SH-SY5Y (cell line): Measurements from ENCODE around the gene DENND1B.

Experiments used
- GATA2 ChIP-seq: IDR thresholded peaks from 2 replicates; pipeline ENCODE4 v1.6.1; 2011; ENCODE audit warnings: mild to moderate bottlenecking, low read depth, low read length
- GATA3 ChIP-seq: IDR thresholded peaks from 2 replicates; pipeline ENCODE4 v1.6.1; 2011; ENCODE audit warnings: low read depth, mild to moderate bottlenecking, low read length, moderate library complexity

- no peak for TF ChIP-seq GATA2
- TF ChIP-seq GATA3, result no peak
Observed at GRCh38 chr1:197776351-197777105, 1.2 kb upstream of the DENND1B start.
